Measurements from ENCODE around the gene C10orf71.

Gene C10orf71

GRCh38 chr10:49258350-49258683, 40.7 kb upstream of the C10orf71 start:
- H3K9me3 ChIP-seq (ENCODE audit: control insufficient read depth, low read length): no peaks in the 10 kb centered on the region
- no peaks in the 10 kb centered on the region for H3K36me3 ChIP-seq (ENCODE audit: control insufficient read depth, insufficient read depth, low read length)
- H3K27ac ChIP-seq (ENCODE audit: low read depth, low read length, severe bottlenecking): no peak overlapping the region
- H3K4me3 ChIP-seq (ENCODE audit: extremely low read depth, insufficient read depth, low read length, poor library complexity, severe bottlenecking): no peak overlapping the region
- H3K4me1 ChIP-seq (ENCODE audit: control insufficient read depth, insufficient read depth, low read length, poor library complexity, severe bottlenecking): no peaks in the 10 kb centered on the region

- WGBS, 2 experiments (ENCODE audit: insufficient coverage in 2 of 2): 89 to 100% methylated on average over 2 of the region's 4 CpGs
- H3K27ac ChIP-seq (ENCODE audit: low read depth, low read length, severe bottlenecking): no peak overlapping the region
- H3K4me1 ChIP-seq (ENCODE audit: control insufficient read depth, insufficient read depth, low read length, poor library complexity, severe bottlenecking): no peaks in the 10 kb centered on the region
- H3K36me3 ChIP-seq (ENCODE audit: control insufficient read depth, insufficient read depth, low read length): no peaks in the 10 kb centered on the region
- H3K4me3 ChIP-seq (ENCODE audit: extremely low read depth, insufficient read depth, low read length, poor library complexity, severe bottlenecking): no peak overlapping the region
- H3K9me3 ChIP-seq (ENCODE audit: control insufficient read depth, low read length): no peaks in the 10 kb centered on the region
These were observed 38.2 kb upstream of the C10orf71 start for GRCh38 chr10:49260644-49261296.

GRCh38 chr10:49263591-49263990, 35.4 kb upstream of the C10orf71 start:
- H3K27ac ChIP-seq (ENCODE audit: low read depth, low read length, severe bottlenecking): no peak overlapping the region
- no peaks in the 10 kb centered on the region for H3K36me3 ChIP-seq (ENCODE audit: control insufficient read depth, insufficient read depth, low read length)
- H3K4me1 ChIP-seq (ENCODE audit: control insufficient read depth, insufficient read depth, low read length, poor library complexity, severe bottlenecking): no peaks in the 10 kb centered on the region
- H3K9me3 ChIP-seq (ENCODE audit: control insufficient read depth, low read length): no peaks in the 10 kb centered on the region
- H3K4me3 ChIP-seq (ENCODE audit: extremely low read depth, insufficient read depth, low read length, poor library complexity, severe bottlenecking): no peak overlapping the region
- WGBS, 2 experiments (ENCODE audit: insufficient coverage in 2 of 2): 88 to 100% methylated on average over 3 of the region's 3 CpGs

GRCh38 chr10:49264177-49264677, 34.7 kb upstream of the C10orf71 start:
- 63 to 100% methylated on average over 1 to 3 of the region's 3 CpGs for WGBS, 2 experiments (ENCODE audit: insufficient coverage in 2 of 2)
- Histone ChIP-seq H3K4me3 (ENCODE audit: extremely low read depth, insufficient read depth, low read length, poor library complexity, severe bottlenecking) (no peak overlapping the region), H3K36me3 (ENCODE audit: control insufficient read depth, insufficient read depth, low read length) (no peaks in the 10 kb centered on the region), H3K9me3 (ENCODE audit: control insufficient read depth, low read length) (no peaks in the 10 kb centered on the region), H3K4me1 (ENCODE audit: control insufficient read depth, insufficient read depth, low read length, poor library complexity, severe bottlenecking) (no peaks in the 10 kb centered on the region), H3K27ac (ENCODE audit: low read depth, low read length, severe bottlenecking) (no peak overlapping the region)

- no peak overlapping the region for H3K4me3 ChIP-seq (ENCODE audit: extremely low read depth, insufficient read depth, low read length, poor library complexity, severe bottlenecking)
- H3K36me3 ChIP-seq (ENCODE audit: control insufficient read depth, insufficient read depth, low read length): no peaks in the 10 kb centered on the region
- no peaks in the 10 kb centered on the region for H3K4me1 ChIP-seq (ENCODE audit: control insufficient read depth, insufficient read depth, low read length, poor library complexity, severe bottlenecking)
- no peak overlapping the region for H3K27ac ChIP-seq (ENCODE audit: low read depth, low read length, severe bottlenecking)
- no peaks in the 10 kb centered on the region for H3K9me3 ChIP-seq (ENCODE audit: control insufficient read depth, low read length)
- WGBS, 2 experiments (ENCODE audit: insufficient coverage in 2 of 2): no CpG with 5 or more reads among the region's 1 CpG
These were observed 33.1 kb upstream of the C10orf71 start for GRCh38 chr10:49265885-49266284.

- Histone ChIP-seq H3K36me3 (ENCODE audit: control insufficient read depth, insufficient read depth, low read length) (no peaks in the 10 kb centered on the region), H3K27ac (ENCODE audit: low read depth, low read length, severe bottlenecking) (no peak overlapping the region), H3K9me3 (ENCODE audit: control insufficient read depth, low read length) (no peaks in the 10 kb centered on the region), H3K4me1 (ENCODE audit: control insufficient read depth, insufficient read depth, low read length, poor library complexity, severe bottlenecking) (peaks cover 5% of the 10 kb centered on the region), H3K4me3 (ENCODE audit: extremely low read depth, insufficient read depth, low read length, poor library complexity, severe bottlenecking) (no peak overlapping the region)
- WGBS, 2 experiments (ENCODE audit: insufficient coverage in 2 of 2): no CpG with 5 or more reads among the region's 2 CpGs
These were observed 30.8 kb upstream of the C10orf71 start for GRCh38 chr10:49268185-49268584.

- no peaks in the 10 kb centered on the region for H3K36me3 ChIP-seq (ENCODE audit: control insufficient read depth, insufficient read depth, low read length)
- H3K4me3 ChIP-seq (ENCODE audit: extremely low read depth, insufficient read depth, low read length, poor library complexity, severe bottlenecking): no peak overlapping the region
- WGBS, 2 experiments (ENCODE audit: insufficient coverage in 2 of 2): 91 to 92% methylated on average over 1 of the region's 1 CpG
- H3K4me1 ChIP-seq (ENCODE audit: control insufficient read depth, insufficient read depth, low read length, poor library complexity, severe bottlenecking): peaks cover 5% of the 10 kb centered on the region
- no peaks in the 10 kb centered on the region for H3K9me3 ChIP-seq (ENCODE audit: control insufficient read depth, low read length)
- H3K27ac ChIP-seq (ENCODE audit: low read depth, low read length, severe bottlenecking): no peak overlapping the region
These were observed 29.4 kb upstream of the C10orf71 start for GRCh38 chr10:49269523-49269922.

- Histone ChIP-seq H3K9me3 (ENCODE audit: control insufficient read depth, low read length) (no peaks in the 10 kb centered on the region), H3K4me3 (ENCODE audit: extremely low read depth, insufficient read depth, low read length, poor library complexity, severe bottlenecking) (no peak overlapping the region), H3K4me1 (ENCODE audit: control insufficient read depth, insufficient read depth, low read length, poor library complexity, severe bottlenecking) (peaks cover 5% of the 10 kb centered on the region), H3K27ac (ENCODE audit: low read depth, low read length, severe bottlenecking) (no peak overlapping the region), H3K36me3 (ENCODE audit: control insufficient read depth, insufficient read depth, low read length) (no peaks in the 10 kb centered on the region)
- 67 to 82% methylated on average over 2 of the region's 2 CpGs for WGBS, 2 experiments (ENCODE audit: insufficient coverage in 2 of 2)
These were observed 28.4 kb upstream of the C10orf71 start for GRCh38 chr10:49270565-49270964.

- Histone ChIP-seq H3K27ac (ENCODE audit: low read depth, low read length, severe bottlenecking) (no peak overlapping the region), H3K4me3 (ENCODE audit: extremely low read depth, insufficient read depth, low read length, poor library complexity, severe bottlenecking) (no peak overlapping the region), H3K36me3 (ENCODE audit: control insufficient read depth, insufficient read depth, low read length) (no peaks in the 10 kb centered on the region), H3K9me3 (ENCODE audit: control insufficient read depth, low read length) (no peaks in the 10 kb centered on the region), H3K4me1 (ENCODE audit: control insufficient read depth, insufficient read depth, low read length, poor library complexity, severe bottlenecking) (peaks cover 5% of the 10 kb centered on the region)
- 84 to 88% methylated on average over 11 of the region's 11 CpGs for WGBS, 2 experiments (ENCODE audit: insufficient coverage in 2 of 2)
These were observed 27.6 kb upstream of the C10orf71 start for GRCh38 chr10:49271346-49271745.

GRCh38 chr10:49272251-49273081, 26.5 kb upstream of the C10orf71 start:
- 84 to 85% methylated on average over 18 to 21 of the region's 21 CpGs for WGBS, 2 experiments (ENCODE audit: insufficient coverage in 2 of 2)
- H3K4me3 ChIP-seq (ENCODE audit: extremely low read depth, insufficient read depth, low read length, poor library complexity, severe bottlenecking): no peak overlapping the region
- H3K36me3 ChIP-seq (ENCODE audit: control insufficient read depth, insufficient read depth, low read length): no peaks in the 10 kb centered on the region
- peaks cover 5% of the 10 kb centered on the region for H3K4me1 ChIP-seq (ENCODE audit: control insufficient read depth, insufficient read depth, low read length, poor library complexity, severe bottlenecking)
- H3K27ac ChIP-seq (ENCODE audit: low read depth, low read length, severe bottlenecking): no peak overlapping the region
- no peaks in the 10 kb centered on the region for H3K9me3 ChIP-seq (ENCODE audit: control insufficient read depth, low read length)

GRCh38 chr10:49273082-49273465, 25.9 kb upstream of the C10orf71 start:
- 91% methylated on average over 1 of the region's 1 CpG; no CpG with 5 or more reads in 1 of the 2 experiments for WGBS, 2 experiments (ENCODE audit: insufficient coverage in 2 of 2)
- Histone ChIP-seq H3K9me3 (ENCODE audit: control insufficient read depth, low read length) (no peaks in the 10 kb centered on the region), H3K4me3 (ENCODE audit: extremely low read depth, insufficient read depth, low read length, poor library complexity, severe bottlenecking) (no peak overlapping the region), H3K27ac (ENCODE audit: low read depth, low read length, severe bottlenecking) (no peak overlapping the region), H3K4me1 (ENCODE audit: control insufficient read depth, insufficient read depth, low read length, poor library complexity, severe bottlenecking) (peaks cover 5% of the 10 kb centered on the region), H3K36me3 (ENCODE audit: control insufficient read depth, insufficient read depth, low read length) (no peaks in the 10 kb centered on the region)
